H9 (cell line): ENCODE results near the gene ARNT2. TPM values are rescaled to one million over a fixed set of nuclear protein-coding genes. Genes with fewer than 3 reads are reported as not detected.

Experiments used
- DNase-seq: peaks from one replicate; pipeline ENCODE4 v3.0.0-alpha.2; 2017
- H2AFZ ChIP-seq: one replicate; pipeline ENCODE4 v1.6.1; 2013; ENCODE audit warnings: mild to moderate bottlenecking, low read length, control low read depth, moderate library complexity
- H2AK5ac ChIP-seq: 2 replicates; pipeline ENCODE4 v1.6.1; 2013; ENCODE audit warnings: low read length, control low read depth, mixed read lengths; ENCODE audit not compliant: insufficient read length
- H2BK120ac ChIP-seq: one replicate; pipeline ENCODE4 v1.6.1; 2013; ENCODE audit warnings: low read depth, mild to moderate bottlenecking, low read length, control low read depth, inconsistent platforms; ENCODE audit not compliant: poor library complexity, severe bottlenecking
- H2BK12ac ChIP-seq: 2 replicates; pipeline ENCODE4 v1.6.1; 2013; ENCODE audit warnings: low read length, control low read depth, mixed read lengths, low read depth; ENCODE audit not compliant: insufficient read length
- H2BK15ac ChIP-seq: 2 replicates; pipeline ENCODE4 v1.6.1; 2013; ENCODE audit warnings: low read depth, low read length, control low read depth
- H2BK20ac ChIP-seq: one replicate; pipeline ENCODE4 v1.6.1; 2013; ENCODE audit warnings: low read depth, mild to moderate bottlenecking, low read length, control low read depth, inconsistent platforms; ENCODE audit not compliant: poor library complexity, severe bottlenecking
- H2BK5ac ChIP-seq: 2 replicates; pipeline ENCODE4 v1.6.1; 2013; ENCODE audit warnings: low read length, control low read depth, mixed read lengths; ENCODE audit not compliant: insufficient read length
- H3K14ac ChIP-seq: 2 replicates; pipeline ENCODE4 v1.6.1; 2013; ENCODE audit warnings: low read length, control low read depth; ENCODE audit not compliant: insufficient read depth
- H3K18ac ChIP-seq: 2 replicates; pipeline ENCODE4 v1.6.1; 2013; ENCODE audit warnings: low read depth, mild to moderate bottlenecking, mixed read lengths, low read length, control low read depth; ENCODE audit not compliant: insufficient read length
- H3K23ac ChIP-seq: 2 replicates; pipeline ENCODE4 v1.6.1; 2013; ENCODE audit warnings: low read length, control low read depth, mixed read lengths, low read depth; ENCODE audit not compliant: insufficient read length
- H3K23me2 ChIP-seq: 2 replicates; pipeline ENCODE4 v1.6.1; 2013; ENCODE audit warnings: low read depth, mild to moderate bottlenecking, mixed read lengths, low read length, control low read depth; ENCODE audit not compliant: insufficient read length, poor library complexity, severe bottlenecking
- H3K27ac ChIP-seq: 2 replicates; pipeline ENCODE4 v1.5.1; 2013; ENCODE audit warnings: low read length, control low read depth, mixed read lengths, low read depth; ENCODE audit not compliant: insufficient read length
- H3K27me3 ChIP-seq: 2 replicates; pipeline ENCODE4 v1.6.1; 2013; ENCODE audit warnings: low read length, control low read depth, inconsistent platforms; ENCODE audit not compliant: insufficient read depth
- H3K4ac ChIP-seq: 2 replicates; pipeline ENCODE4 v1.6.1; 2013; ENCODE audit warnings: low read depth, mild to moderate bottlenecking, control low read depth, inconsistent platforms, low read length, moderate library complexity
- H3K4me1 ChIP-seq: 2 replicates; pipeline ENCODE4 v1.6.1; 2013; ENCODE audit warnings: low read length, control low read depth, inconsistent platforms; ENCODE audit not compliant: insufficient read depth
- H3K4me2 ChIP-seq: 2 replicates; pipeline ENCODE4 v1.6.1; 2013; ENCODE audit warnings: low read length, control low read depth, mixed read lengths; ENCODE audit not compliant: insufficient read length, insufficient read depth
- H3K56ac ChIP-seq: 2 replicates; pipeline ENCODE4 v1.6.1; 2013; ENCODE audit warnings: low read depth, mild to moderate bottlenecking, mixed read lengths, low read length, control low read depth; ENCODE audit not compliant: insufficient read length
- H3K79me1 ChIP-seq: 2 replicates; pipeline ENCODE4 v1.6.1; 2013; ENCODE audit warnings: low read depth, mild to moderate bottlenecking, moderate library complexity, low read length, control low read depth, inconsistent platforms; ENCODE audit not compliant: insufficient read depth, poor library complexity, severe bottlenecking
- H3K79me2 ChIP-seq: 2 replicates; pipeline ENCODE4 v1.6.1; 2013; ENCODE audit warnings: low read length, control low read depth, inconsistent platforms; ENCODE audit not compliant: insufficient read depth
- H3K9ac ChIP-seq: 2 replicates; pipeline ENCODE4 v1.6.1; 2013; ENCODE audit warnings: low read length, control low read depth, mixed read lengths; ENCODE audit not compliant: insufficient read length; ENCODE audit errors: extremely low read depth
- H3K9me3 ChIP-seq: one replicate; pipeline ENCODE4 v1.6.1; 2013; ENCODE audit warnings: low read depth, low read length, inconsistent platforms; ENCODE audit not compliant: control insufficient read depth
- H3T11ph ChIP-seq: one replicate; pipeline ENCODE4 v1.6.1; 2013; ENCODE audit warnings: mild to moderate bottlenecking, low read length, control low read depth, inconsistent platforms
- H4K20me1 ChIP-seq: one replicate; pipeline ENCODE4 v1.6.1; 2013; ENCODE audit not compliant: control insufficient read depth, insufficient read length, insufficient read depth
- H4K5ac ChIP-seq: 2 replicates; pipeline ENCODE4 v1.6.1; 2013; ENCODE audit warnings: low read depth, mild to moderate bottlenecking, mixed read lengths, low read length, control low read depth; ENCODE audit not compliant: insufficient read length
- H4K8ac ChIP-seq: replicated peaks from 2 replicates; pipeline ENCODE4 v1.6.1; 2013; ENCODE audit warnings: low read length, control low read depth, mixed read lengths, low read depth; ENCODE audit not compliant: insufficient read length
- H4K91ac ChIP-seq: 2 replicates; pipeline ENCODE4 v1.6.1; 2013; ENCODE audit warnings: low read depth, mild to moderate bottlenecking, moderate library complexity, mixed read lengths, low read length, control low read depth; ENCODE audit not compliant: insufficient read length
- H3K27ac Mint-ChIP-seq, 3 experiments: 2 replicates in 2 of 3; 3 replicates in 1 of 3; pipeline ENCODE4 v1.8.0; 2020 to 2021; ENCODE audit warnings: mixed read lengths in 3 of 3, mild to moderate bottlenecking in 1 of 3, moderate library complexity in 1 of 3
- H3K27me3 Mint-ChIP-seq: 2 replicates; pipeline ENCODE4 v1.8.0; 2021; ENCODE audit warnings: low read depth, mild to moderate bottlenecking, moderate library complexity, mixed read lengths
- H3K36me3 Mint-ChIP-seq, 3 experiments: 2 replicates in 2 of 3; 3 replicates in 1 of 3; pipeline ENCODE4 v1.8.0; 2020 to 2021; ENCODE audit warnings: low read depth in 3 of 3, mixed read lengths in 3 of 3; ENCODE audit not compliant: insufficient read depth in 1 of 3
- H3K4me1 Mint-ChIP-seq, 2 experiments: 2 replicates each; pipeline ENCODE4 v1.8.0; 2020; ENCODE audit warnings: mixed read lengths in 2 of 2
- H3K4me3 Mint-ChIP-seq, 2 experiments: 2 replicates in 1 of 2; 3 replicates in 1 of 2; pipeline ENCODE4 v1.8.0; 2020 to 2021; ENCODE audit warnings: mild to moderate bottlenecking in 2 of 2, mixed read lengths in 2 of 2, moderate library complexity in 1 of 2
- H3K9me3 Mint-ChIP-seq, 2 experiments: 2 replicates in 1 of 2; 3 replicates in 1 of 2; pipeline ENCODE4 v1.8.0; 2020; ENCODE audit warnings: mild to moderate bottlenecking in 2 of 2, mixed read lengths in 2 of 2, moderate library complexity in 1 of 2
- CTCF ChIP-seq: fragments of 200-600 bp; sonication (generic); conservative IDR thresholded peaks from 3 replicates; pipeline ENCODE4 v1.8.0; 2021; ENCODE audit warnings: antibody characterized with exemption, mild to moderate bottlenecking
- total RNA-seq: library from RNA; stranded (reverse); gene quantifications from 2 replicates; pipeline ENCODE4 v1.2.1, GENCODE V29; 2021

Gene ARNT2
- total RNA-seq, 1 experiment from 2014 or later, result 10.5 TPM

DNA sequence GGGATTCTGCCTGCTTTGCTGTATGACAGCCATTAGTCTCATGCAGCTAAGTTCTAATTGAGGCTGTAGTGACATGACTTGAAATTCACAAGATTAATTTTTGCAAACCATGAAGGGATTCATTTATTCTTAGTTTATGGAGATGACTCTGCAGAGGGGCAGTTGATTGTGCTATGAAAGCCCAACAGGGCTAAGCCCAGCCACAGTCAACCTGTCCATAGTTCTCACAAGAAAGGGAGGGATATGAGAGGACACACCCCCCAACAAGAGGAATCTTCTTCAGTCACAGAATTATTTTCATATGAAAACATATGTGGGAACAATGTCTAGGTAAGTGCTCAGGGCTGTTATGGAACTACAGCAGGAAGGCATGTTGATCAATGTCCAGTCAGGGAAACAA lies 229.0 kb downstream of the ARNT2 start:
- Mint-ChIP-seq H3K9me3 (no peaks in the 10 kb centered on the region; a peak in 1 of 5 replicates), H3K4me3 (no peak overlapping the region), H3K27me3 (peaks cover 8% of the 10 kb centered on the region), H3K36me3 (no peaks in the 10 kb centered on the region), H3K27ac (no peak overlapping the region), H3K4me1 (peaks cover 5 to 8% of the 10 kb centered on the region in 2 experiments; a peak in 3 of 4 replicates)
- Histone ChIP-seq H3T11ph (no peak overlapping the region), H2BK5ac (no peak overlapping the region), H3K79me1 (no peaks in the 10 kb centered on the region), H2BK120ac (no peak overlapping the region), H2AFZ (no peak overlapping the region), H4K5ac (no peak overlapping the region), H2BK15ac (no peak overlapping the region), H4K8ac (no peak overlapping the region), H3K4me1 (no peaks in the 10 kb centered on the region), H2BK12ac (no peak overlapping the region), H4K20me1 (no peaks in the 10 kb centered on the region), H3K23ac (no peak overlapping the region), H3K4me2 (no peak overlapping the region), H3K18ac (no peak overlapping the region), H3K9ac (no peak overlapping the region), H3K27me3 (no peaks in the 10 kb centered on the region), H3K56ac (no peak overlapping the region), H2AK5ac (no peak overlapping the region), H3K4ac (no peak overlapping the region), H2BK20ac (no peak overlapping the region), H3K9me3 (no peaks in the 10 kb centered on the region), H3K27ac (no peak overlapping the region), H4K91ac (no peak overlapping the region), H3K14ac (no peak overlapping the region), H3K23me2 (no peaks in the 10 kb centered on the region), H3K79me2 (no peaks in the 10 kb centered on the region)
- DNase-seq, result no peak
- TF ChIP-seq CTCF, result no peak
